ENCODE results near the gene XKR8. TPM values are rescaled to one million over a fixed set of nuclear protein-coding genes. Genes with fewer than 3 reads are reported as not detected.

XKR8 gene
- total and polyA plus RNA-seq, 2 donors (not counting 1 experiment from before 2014, with no cell fraction given), result 5.5 to 9.2 TPM

GRCh38 chr1:28010969-28011368 lies 51.2 kb downstream of the XKR8 start:
- Histone ChIP-seq H4K20me1 (ENCODE audit: control insufficient read depth, extremely low read depth, insufficient read depth, low read length) (no peaks in the 10 kb centered on the region), H3K27me3 (ENCODE audit: control insufficient read depth, insufficient read depth, low read length) (no peaks in the 10 kb centered on the region), H3K36me3 (ENCODE audit: control insufficient read depth, insufficient read depth, low read length) (peaks cover 2% of the 10 kb centered on the region), H3K9ac (ENCODE audit: insufficient read depth, low read length) (no peak overlapping the region), H2AFZ (ENCODE audit: low read length) (no peak overlapping the region), H3K9me3 (ENCODE audit: control insufficient read depth, insufficient read depth, low read depth, low read length) (no peaks in the 10 kb centered on the region), H3K4me2 (ENCODE audit: extremely low read depth, insufficient read depth, low read length) (no peak overlapping the region), H3K27ac (ENCODE audit: insufficient read depth, low read length) (no peak overlapping the region), H3K4me3 (replicated peaks in 1 of 4; ENCODE audit: control extremely low read depth in 1 of 4, insufficient read depth in 1 of 4, low read depth in 3 of 4, low read length in 4 of 4) (no peak overlapping the region), H3K79me2 (ENCODE audit: control insufficient read depth, insufficient read depth, low read length) (no peaks in the 10 kb centered on the region), H3K4me1 (ENCODE audit: control insufficient read depth, extremely low read depth, insufficient read depth, low read length) (no peaks in the 10 kb centered on the region)
- no peak for TF ChIP-seq CTCF (conservative IDR thresholded peaks at IDR 0.05 in 1 of 2, IDR thresholded peaks at IDR 0.05 in 1 of 2; ENCODE audit: low read depth in 1 of 2, low read length in 2 of 2)
- TF ChIP-seq EZH2 (IDR thresholded peaks at IDR 0.05; ENCODE audit: low read length, missing control alignments), result no peak
- peak in 1 of 2 donors; percentile 23 for DNase-seq (ENCODE audit: low read depth in 2 of 2)

Other genes starting within 250 kb of the XKR8 start
- 13.1 and 17.5 TPM in 2 replicates for gene FAM76A, start 234.0 kb upstream of the XKR8 start, total RNA-seq
- gene FAM76A, start 234.0 kb upstream of the XKR8 start, polyA plus RNA-seq, result 9.2 and 13.5 TPM in 2 replicates
- gene STX12, start 186.8 kb upstream of the XKR8 start, total RNA-seq, result 60.8 and 62.1 TPM in 2 replicates
- gene STX12, start 186.8 kb upstream of the XKR8 start, polyA plus RNA-seq, result 36.0 and 76.7 TPM in 2 replicates
- 48.9 and 50.6 TPM in 2 replicates for gene PPP1R8, start 129.2 kb upstream of the XKR8 start, total RNA-seq
- 42.2 and 49.8 TPM in 2 replicates for gene PPP1R8, start 129.2 kb upstream of the XKR8 start, polyA plus RNA-seq
- 12.3 and 43.6 TPM in 2 replicates for gene THEMIS2, start 87.4 kb upstream of the XKR8 start, total RNA-seq
- gene THEMIS2, start 87.4 kb upstream of the XKR8 start, polyA plus RNA-seq, result 4.0 and 6.0 TPM in 2 replicates
- gene RPA2, start 45.4 kb upstream of the XKR8 start, total RNA-seq, result 28.4 and 37.5 TPM in 2 replicates
- 25.7 and 38.8 TPM in 2 replicates for gene RPA2, start 45.4 kb upstream of the XKR8 start, polyA plus RNA-seq
- gene SMPDL3B, start 25.0 kb upstream of the XKR8 start, total RNA-seq, result 0.17 and 0.26 TPM in 2 replicates
- gene SMPDL3B, start 25.0 kb upstream of the XKR8 start, polyA plus RNA-seq, result not detected in 2 replicates
- gene EYA3, start 128.6 kb downstream of the XKR8 start, total RNA-seq, result 11.2 and 11.3 TPM in 2 replicates
- gene EYA3, start 128.6 kb downstream of the XKR8 start, polyA plus RNA-seq, result 15.4 and 17.5 TPM in 2 replicates
- gene PTAFR, start 216.7 kb downstream of the XKR8 start, total RNA-seq, result under 0.01 TPM in 2 replicates
- gene PTAFR, start 216.7 kb downstream of the XKR8 start, polyA plus RNA-seq, result 0.12 and 0.25 TPM in 2 replicates